Lower leg skin (tissue), 4 donors: Measurements from ENCODE around the gene TBC1D10A. TPM values are rescaled to one million over a fixed set of nuclear protein-coding genes. Genes with fewer than 3 reads are reported as not detected.

ENCODE experiments used
- DNase-seq, 2 donors: peaks; one replicate each; pipeline ENCODE4 v3.0.0-alpha.2; 2019; ENCODE audit warnings: low spot score in 2 of 2
- H3K4me3 ChIP-seq: fragments of 200-600 bp; sonication (generic); 2 replicates; pipeline ENCODE4 v1.5.1; 2017; ENCODE audit warnings: mild to moderate bottlenecking, low read depth; ENCODE audit not compliant: poor library complexity, severe bottlenecking
- CTCF ChIP-seq, 3 donors: fragments of 450-650 bp; IDR thresholded peaks; one replicate each; pipeline ENCODE4 v1.5.1; 2016; ENCODE audit warnings: antibody characterized with exemption in 3 of 3, mild to moderate bottlenecking in 3 of 3, moderate library complexity in 2 of 3
- POLR2A ChIP-seq, 2 donors: fragments of 450-650 bp; IDR thresholded peaks; one replicate each; pipeline ENCODE4 v1.6.1; 2016 to 2017; ENCODE audit warnings: antibody characterized with exemption in 2 of 2, mild to moderate bottlenecking in 1 of 2, moderate library complexity in 1 of 2
- WGBS, 2 donors: methylation state at CpG; one replicate each; pipeline ENCODE4 v1.1.5; 2018; 5-methylcytosine and 5-hydroxymethylcytosine counted together
- intact Hi-C: fragments of 100-400 bp; cut with DNase I; formaldehyde crosslinking; loops from one replicate; pipeline ENCODE4 v1.15.0; 2023; ENCODE audit warnings: low total_unique reads
- total RNA-seq, 4 donors: library from RNA; depleted of rRNA; stranded (reverse); fragments of >200 nt; gene quantifications; one replicate each; pipeline ENCODE4 v1.1.0, GENCODE V29; 2016

TBC1D10A gene
- total RNA-seq, 4 donors from 2014 or later: 64.8 to 80.1 (median 74.2) TPM

- TF ChIP-seq CTCF (IDR thresholded peaks at IDR 0.05): no peak
- TF ChIP-seq POLR2A (IDR thresholded peaks at IDR 0.05): no peak
- 63 to 70% methylated on average over 8 to 24 of the region's 24 CpGs for whole genome bisulfite sequencing, 2 donors
- peak overlapping the region; percentile 5 for H3K4me3 ChIP-seq
- intact Hi-C loops: loop anchor here (10.0 kb wide), 1 partner anchor 219 kb away; no protein-coding TSS in a partner anchor
- DNase-seq: no peak
Observed at GRCh38 chr22:30265823-30266444, 60.8 kb downstream of the TBC1D10A start.

DNA sequence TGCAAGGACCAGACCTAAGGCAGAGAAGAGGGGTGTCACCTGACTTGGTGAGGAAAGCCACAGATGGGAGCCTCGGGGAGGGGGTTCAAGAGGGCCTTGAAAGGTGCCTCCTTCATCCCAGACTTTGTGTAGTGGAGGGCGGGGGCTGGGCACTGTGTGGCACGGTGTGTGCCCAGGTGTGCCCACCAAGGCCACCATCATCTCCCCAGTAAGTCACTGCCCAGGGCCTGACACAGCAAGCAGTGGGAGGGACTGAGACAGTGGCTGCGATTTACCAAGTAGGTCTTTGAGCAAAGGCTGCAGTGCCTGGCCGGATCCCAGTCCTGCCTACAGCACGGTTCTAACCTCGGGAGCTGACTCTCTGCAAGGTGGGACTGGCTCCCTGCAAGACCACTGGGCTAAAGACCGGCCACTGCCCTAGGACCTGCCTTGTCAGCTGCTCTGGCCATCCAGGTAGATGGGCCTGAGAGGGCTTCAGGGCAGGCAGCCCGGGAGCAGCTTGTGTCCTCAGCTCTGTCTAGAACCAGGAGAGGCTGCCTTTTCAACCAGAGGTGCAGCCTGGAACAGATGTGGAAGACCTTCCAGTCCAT is 61.5 kb downstream of the TBC1D10A start:
- TF ChIP-seq CTCF (IDR thresholded peaks at IDR 0.05): no peak
- no peak for TF ChIP-seq POLR2A (IDR thresholded peaks at IDR 0.05)
- intact Hi-C loops: loop anchor here (10.0 kb wide), 1 partner anchor 220 kb away; no protein-coding TSS in a partner anchor
- 80 to 85% methylated on average over 7 to 9 of the region's 9 CpGs for WGBS, 2 donors

DNA sequence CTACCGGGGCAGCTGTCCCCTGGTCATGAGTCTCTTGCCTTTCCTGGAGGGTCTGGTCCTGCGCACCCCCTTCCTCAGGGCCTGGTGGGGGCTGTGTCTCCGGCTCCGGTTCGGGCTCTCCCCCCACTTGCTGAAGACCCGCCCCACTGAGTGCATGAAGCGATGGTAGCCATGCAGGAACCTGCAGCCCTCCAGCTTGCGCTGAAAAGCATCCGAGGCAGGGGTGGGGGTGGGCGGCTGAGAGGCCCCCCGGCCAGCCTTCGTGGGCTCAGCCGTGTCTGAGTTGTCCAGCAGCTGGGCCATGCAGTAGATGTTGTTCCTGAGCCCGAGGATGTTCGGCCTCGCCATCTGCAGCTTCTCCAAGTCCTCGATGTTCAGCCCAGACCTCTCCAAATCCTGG is 62.9 kb downstream of the TBC1D10A start:
- WGBS, 2 donors: 91 to 96% methylated on average over 13 to 15 of the region's 17 CpGs
- TF ChIP-seq CTCF (IDR thresholded peaks at IDR 0.05): no peak
- TF ChIP-seq POLR2A (IDR thresholded peaks at IDR 0.05): no peak
- intact Hi-C loops: loop anchor here (10.0 kb wide), 1 partner anchor 221 kb away; no protein-coding TSS in a partner anchor
- no peak for DNase-seq
- no peak overlapping the region for H3K4me3 ChIP-seq

More for the DNA sequence above, 61.5 kb downstream of the TBC1D10A start:
- no peak overlapping the region for H3K4me3 ChIP-seq
- no peak for DNase-seq

GRCh38 chr22:30262917-30263741 is 63.6 kb downstream of the TBC1D10A start:
- H3K4me3 ChIP-seq: no peak overlapping the region
- TF ChIP-seq CTCF (IDR thresholded peaks at IDR 0.05) (peak in 2 of 3 donors; percentile 68 to 97), POLR2A (IDR thresholded peaks at IDR 0.05) (no peak)
- intact Hi-C loops: loop anchor here (10.0 kb wide), 1 partner anchor 222 kb away; no protein-coding TSS in a partner anchor
- WGBS, 2 donors: 14 to 31% methylated on average over 22 to 24 of the region's 27 CpGs
- DNase-seq: peak; percentile 73 to 95

DNA sequence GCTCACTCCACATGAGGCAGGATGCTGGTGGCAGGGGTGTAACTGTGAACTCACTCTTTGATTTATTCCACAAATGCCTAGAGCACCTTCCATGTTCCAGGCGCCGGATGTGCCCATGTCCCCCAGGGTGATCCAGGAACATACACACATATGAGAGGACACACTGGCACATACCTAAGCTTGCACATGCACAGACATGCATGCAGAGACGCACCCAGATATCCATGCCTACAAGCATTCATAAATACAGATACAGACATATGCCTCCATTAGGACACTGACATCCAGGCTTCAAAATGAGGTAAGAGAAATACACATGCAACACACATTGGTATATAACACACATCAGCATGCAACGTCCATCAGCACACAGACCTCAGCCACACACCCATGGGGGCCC is 64.6 kb downstream of the TBC1D10A start:
- WGBS, 2 donors: 39 to 66% methylated on average over 4 of the region's 4 CpGs
- H3K4me3 ChIP-seq: no peak overlapping the region
- no peak for DNase-seq
- intact Hi-C loops: loop anchor here (10.0 kb wide), 1 partner anchor 223 kb away; no protein-coding TSS in a partner anchor
- TF ChIP-seq CTCF (IDR thresholded peaks at IDR 0.05) (no peak), POLR2A (IDR thresholded peaks at IDR 0.05) (no peak)
